Endothelial cell of umbilical vein (primary cell): ENCODE measurements around the gene PRSS37. TPM values are rescaled to one million over a fixed set of nuclear protein-coding genes. Genes with fewer than 3 reads are reported as not detected.

ENCODE experiments used
- BruUV-seq: library from RNA; stranded (reverse); fragments of 400-500 nt; replicated peaks from 2 replicates; lab custom pipeline; 2021; lab: Mats Ljungman, UMichigan
- CTCF ChIA-PET: fragments of 300-600, 350-600 bp; sonication (Branson Sonifier 250); formaldehyde crosslinking; loops from one replicate; lab custom pipeline; 2021; ENCODE audit warnings: antibody characterized with exemption, inconsistent platforms; lab: Charles Lee
- POLR2A ChIA-PET: fragments of 300-600, 350-600 bp; sonication (Branson Sonifier 250); formaldehyde crosslinking; loops from one replicate; lab custom pipeline; 2021; ENCODE audit warnings: antibody characterized with exemption, inconsistent platforms; lab: Charles Lee
- DNase-seq: peaks from one replicate; pipeline ENCODE4 v3.0.0-alpha.2; 2011; ENCODE audit warnings: low read depth, low spot score
- FAIRE-seq: peaks from 2 replicates; lab custom pipeline; 2011; peaks lifted over from hg19 to GRCh38; lab: Jason Lieb, UNC
- H2AFZ ChIP-seq: 2 replicates; pipeline ENCODE4 v1.6.0; 2012; ENCODE audit warnings: low read depth, low read length, control low read depth, inconsistent platforms
- H3K27ac ChIP-seq: 2 replicates; pipeline ENCODE4 v1.5.1; 2011; ENCODE audit warnings: low read depth, mild to moderate bottlenecking, control low read depth, low read length, moderate library complexity; ENCODE audit not compliant: insufficient read depth
- H3K27me3 ChIP-seq, 2 experiments: 2 replicates each; pipeline versions ENCODE4 v1.6.0 to v1.6.1; 2011; ENCODE audit warnings: low read length in 2 of 2, mixed read lengths in 1 of 2; ENCODE audit not compliant: control insufficient read depth in 2 of 2, insufficient read depth in 2 of 2
- H3K36me3 ChIP-seq, 2 experiments: 2 replicates in 1 of 2; 3 replicates in 1 of 2; pipeline ENCODE4 v1.5.1; 2011; ENCODE audit warnings: low read length in 2 of 2, mild to moderate bottlenecking in 1 of 2, moderate library complexity in 1 of 2; ENCODE audit not compliant: control insufficient read depth in 2 of 2, insufficient read depth in 2 of 2; ENCODE audit errors: extremely low read depth in 1 of 2
- H3K4me1 ChIP-seq: 3 replicates; pipeline ENCODE4 v1.5.1; 2011; ENCODE audit warnings: mild to moderate bottlenecking, low read length; ENCODE audit not compliant: control insufficient read depth, insufficient read depth; ENCODE audit errors: extremely low read depth
- H3K4me2 ChIP-seq: 2 replicates; pipeline ENCODE4 v1.6.1; 2011; ENCODE audit warnings: low read length, control low read depth, mixed read lengths; ENCODE audit not compliant: insufficient read depth
- H3K4me3 ChIP-seq, 3 experiments: fragments of 200-600 bp in 1 of 3; sonication (generic), shearing (Covaris generic) in 1 of 3; replicated peaks in 1 of 3; 2 replicates each; pipeline ENCODE4 v1.5.1; 2011 to 2016; ENCODE audit warnings: control low read depth in 3 of 3, low read length in 3 of 3, mild to moderate bottlenecking in 2 of 3, inconsistent platforms in 1 of 3, low read depth in 1 of 3, moderate library complexity in 1 of 3; ENCODE audit not compliant: insufficient read depth in 1 of 3
- H3K79me2 ChIP-seq: 2 replicates; pipeline ENCODE4 v1.6.0; 2012; ENCODE audit warnings: low read length, inconsistent platforms; ENCODE audit not compliant: control insufficient read depth, insufficient read depth
- H3K9ac ChIP-seq: replicated peaks from 2 replicates; pipeline ENCODE3; 2011; ENCODE audit warnings: low read length, control low read depth; ENCODE audit not compliant: insufficient read depth; ENCODE audit errors: extremely low read depth
- H3K9me1 ChIP-seq: replicated peaks from 3 replicates; pipeline ENCODE4 v1.6.0; 2011; ENCODE audit warnings: mild to moderate bottlenecking, low read length; ENCODE audit not compliant: control insufficient read depth, insufficient read depth; ENCODE audit errors: extremely low read depth
- H3K9me3 ChIP-seq: replicated peaks from 2 replicates; pipeline ENCODE4 v1.5.1; 2012; ENCODE audit warnings: low read length, inconsistent platforms; ENCODE audit not compliant: control insufficient read depth, insufficient read depth
- H4K20me1 ChIP-seq: replicated peaks from 2 replicates; pipeline ENCODE3; 2011; ENCODE audit warnings: mild to moderate bottlenecking, low read length; ENCODE audit not compliant: control insufficient read depth, insufficient read depth; ENCODE audit errors: extremely low read depth
- CTCF ChIP-seq, 2 donors: IDR thresholded peaks; 1 replicate in 1 of 2; 2 replicates in 1 of 2; pipeline ENCODE4 v1.5.1; 2011; ENCODE audit warnings: low read length in 2 of 2, mild to moderate bottlenecking in 2 of 2, moderate library complexity in 2 of 2, control low read depth in 1 of 2, inconsistent platforms in 1 of 2, low read depth in 1 of 2; ENCODE audit not compliant: insufficient read depth in 1 of 2; ENCODE audit errors: extremely low read depth in 1 of 2
- EZH2 ChIP-seq: IDR thresholded peaks from 2 replicates; pipeline ENCODE4 v1.6.1; 2012; ENCODE audit warnings: borderline replicate concordance, low read depth, mild to moderate bottlenecking, moderate library complexity, low read length, inconsistent platforms; ENCODE audit not compliant: severe bottlenecking
- FOS ChIP-seq: IDR thresholded peaks from 2 replicates; pipeline ENCODE4 v1.6.1; 2011; ENCODE audit warnings: mild to moderate bottlenecking, low read length, moderate library complexity, borderline replicate concordance; ENCODE audit not compliant: insufficient read depth
- GATA2 ChIP-seq: IDR thresholded peaks from 2 replicates; pipeline ENCODE4 v1.7.0; 2011; ENCODE audit warnings: low read depth, mild to moderate bottlenecking, moderate library complexity, mixed read lengths, low read length; ENCODE audit not compliant: insufficient read length, insufficient read depth
- JUN ChIP-seq: IDR thresholded peaks from 2 replicates; pipeline ENCODE4 v1.6.1; 2011; ENCODE audit warnings: borderline replicate concordance, low read depth; ENCODE audit not compliant: insufficient read length, insufficient read depth
- MAX ChIP-seq: IDR thresholded peaks from 2 replicates; pipeline ENCODE4 v1.6.1; 2011; ENCODE audit not compliant: insufficient read depth, insufficient read length
- MYC ChIP-seq: IDR thresholded peaks from one replicate; pipeline ENCODE4 v1.6.1; 2011; ENCODE audit warnings: mild to moderate bottlenecking, low read depth, low read length
- POLR2A ChIP-seq: IDR thresholded peaks from 2 replicates; pipeline ENCODE4 v1.6.1; 2012; ENCODE audit warnings: low read depth, mild to moderate bottlenecking, control low read depth, low read length
- POLR2AphosphoS5 ChIP-seq: IDR thresholded peaks from 2 replicates; pipeline ENCODE4 v1.6.1; 2012; ENCODE audit warnings: low read depth, mild to moderate bottlenecking, control low read depth, low read length, moderate library complexity; ENCODE audit not compliant: insufficient read depth
- dilution Hi-C: fragments of 300-500 bp; cut with MboI; formaldehyde crosslinking; loops from one replicate; pipeline ENCODE4 v1.15.0; 2019; ENCODE audit warnings: low sequenced_read_pairs; ENCODE audit not compliant: extremely low pct_ligation_motif_present
- intact Hi-C: fragments of 100-400 bp; cut with micrococcal nuclease; formaldehyde crosslinking; loops from one replicate; pipeline ENCODE4 v1.10.0; 2022
- polyA plus RNA-seq, 4 experiments: library from polyadenylated mRNA; depleted of rRNA in 3 of 4; stranded (reverse) in 3 of 4; unstranded in 1 of 4; fragments of >200 nt; gene quantifications; 2 replicates each; pipeline versions ENCODE4 v1.2.1 to v1.2.3, GENCODE V29; 2011 to 2012; ENCODE audit warnings: missing spikeins in 1 of 4
- total RNA-seq: library from RNA; stranded (reverse); gene quantifications from 2 replicates; pipeline ENCODE4 v1.2.3, GENCODE V29; 2021

PRSS37 gene
- total and polyA plus RNA-seq, 2 donors (not counting 3 experiments of a cell fraction or from before 2014, with no cell fraction given) = not detected

GRCh38 chr7:141838581-141838980 lies 2.7 kb downstream of the PRSS37 start:
- ChIA-PET CTCF (no interaction called here), POLR2A (no interaction called here)
- dilution Hi-C loops (no loop called here), intact Hi-C loops (no loop called here)
- Histone ChIP-seq H3K4me2 (no peak overlapping the region), H3K9me1 (no peaks in the 10 kb centered on the region), H3K27ac (no peak overlapping the region), H3K79me2 (no peaks in the 10 kb centered on the region), H3K27me3 (no peaks in the 10 kb centered on the region), H3K9me3 (no peaks in the 10 kb centered on the region), H2AFZ (no peak overlapping the region), H3K9ac (no peak overlapping the region), H3K4me1 (no peaks in the 10 kb centered on the region), H3K36me3 (no peaks in the 10 kb centered on the region), H3K4me3 (no peak overlapping the region), H4K20me1 (no peaks in the 10 kb centered on the region)
- no TSS peak for BruUV-seq
- no peak for DNase-seq
- no peak for TF ChIP-seq MAX
- no peak for TF ChIP-seq FOS
- no peak for TF ChIP-seq JUN
- no peak for TF ChIP-seq CTCF (IDR thresholded peaks at IDR 0.05; ENCODE audit: extremely low read depth in 1 of 2, insufficient read depth in 1 of 2, low read depth in 1 of 2, low read length in 2 of 2)
- TF ChIP-seq GATA2 = no peak
- no peak for FAIRE-seq

- H3K27me3 ChIP-seq = no peaks in the 10 kb centered on the region
- ChIA-PET CTCF (no interaction called here), POLR2A (no interaction called here)
- H3K4me3 ChIP-seq = no peak overlapping the region
- no peaks in the 10 kb centered on the region for H3K9me3 ChIP-seq
- H3K27ac ChIP-seq = no peak overlapping the region
- no peaks in the 10 kb centered on the region for H3K36me3 ChIP-seq
- FAIRE-seq (no peak), DNase-seq (no peak)
- H4K20me1 ChIP-seq = no peaks in the 10 kb centered on the region
- H3K4me1 ChIP-seq = no peaks in the 10 kb centered on the region
- H3K9me1 ChIP-seq = no peaks in the 10 kb centered on the region
- H3K79me2 ChIP-seq = no peaks in the 10 kb centered on the region
- BruUV-seq = no TSS peak
- no peak overlapping the region for H3K4me2 ChIP-seq
- no peak overlapping the region for H3K9ac ChIP-seq
- intact Hi-C loops = no loop called here
- no peak for TF ChIP-seq CTCF (IDR thresholded peaks at IDR 0.05; ENCODE audit: extremely low read depth in 1 of 2, insufficient read depth in 1 of 2, low read depth in 1 of 2, low read length in 2 of 2)
- TF ChIP-seq POLR2AphosphoS5 = no peak
- TF ChIP-seq POLR2A = no peak
- no peak for TF ChIP-seq EZH2
- TF ChIP-seq FOS = no peak
- no peak for TF ChIP-seq MYC
- TF ChIP-seq MAX = no peak
- no peak for TF ChIP-seq GATA2
- no peak for TF ChIP-seq JUN
- dilution Hi-C loops = no loop called here
- H2AFZ ChIP-seq = no peak overlapping the region
Measured at GRCh38 chr7:141837683-141838082, 3.6 kb downstream of the PRSS37 start.
